ENCODE results near the gene HSPB9. TPM values are rescaled to one million over a fixed set of nuclear protein-coding genes. Genes with fewer than 3 reads are reported as not detected.

HSPB9 gene
- total RNA-seq, 6 donors from 2014 or later, result 0.15 to 1.0 TPM; not detected in 4

- Histone ChIP-seq H3K36me3 (peaks cover 28 to 62% (median 55%) of the 10 kb centered on the region in 4 donors), H3K9me3 (no peaks in the 10 kb centered on the region), H3K27ac (peak overlapping the region; percentile 74 to 91 (median 82)), H3K4me3 (no peak overlapping the region), H3K4me1 (peaks cover 54 to 59% (median 58%) of the 10 kb centered on the region in 4 donors), H3K27me3 (no peaks in the 10 kb centered on the region)
- DNase-seq (peak in 1 of 2 donors; percentile 50), ATAC-seq (ENCODE audit: low FRiP score in 2 of 2) (peak; percentile 19 to 69)
- 84 to 94% methylated on average over 4 to 8 of the region's 8 CpGs for WGBS, 2 donors
- TF ChIP-seq EP300 (IDR thresholded peaks at IDR 0.05), result peak in 2 of 4 donors; percentile 58 to 74
- peak in 1 of 4 donors; percentile 45 for TF ChIP-seq POLR2A (IDR thresholded peaks at IDR 0.05)
- TF ChIP-seq POLR2AphosphoS5 (IDR thresholded peaks at IDR 0.05), result peak; percentile 7 to 61
- TF ChIP-seq CTCF (IDR thresholded peaks at IDR 0.05), result peak in 1 of 6 experiments; percentile 20
Measured at GRCh38 chr17:42129109-42129837, 6.7 kb downstream of the HSPB9 start.

DNA sequence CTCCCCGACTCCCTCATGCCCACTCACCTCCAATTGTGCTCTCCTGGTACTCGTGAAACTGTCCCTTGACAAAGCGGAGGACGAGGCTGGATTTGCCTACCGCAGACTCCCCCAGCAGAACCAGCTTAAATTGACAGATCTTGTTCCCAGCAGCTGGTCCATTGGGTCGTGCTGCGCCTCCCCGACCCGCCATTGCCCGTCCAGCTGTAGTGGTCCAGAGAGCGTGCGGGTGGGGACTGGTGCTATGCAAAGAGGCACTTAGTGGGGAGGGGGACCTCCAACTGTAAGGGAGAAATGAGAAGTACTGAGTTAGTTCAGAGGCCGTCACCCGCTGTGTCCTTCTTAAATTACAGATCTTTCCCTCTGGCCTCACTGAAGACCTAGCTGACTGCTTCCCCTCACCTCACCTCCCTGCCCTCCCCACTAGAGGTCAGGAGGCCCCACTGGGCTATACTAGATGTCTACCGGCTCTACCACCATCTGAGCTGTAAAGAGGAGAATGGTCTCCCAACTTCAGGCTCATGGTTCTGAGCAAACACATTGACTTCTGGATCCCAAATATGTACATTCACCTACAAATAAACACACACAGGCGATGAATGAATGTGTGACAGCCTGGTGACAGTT lies 7.8 kb downstream of the HSPB9 start:
- TF ChIP-seq POLR2AphosphoS5 (IDR thresholded peaks at IDR 0.05), result no peak
- TF ChIP-seq CTCF (IDR thresholded peaks at IDR 0.05), result no peak
- no peak for TF ChIP-seq EP300 (IDR thresholded peaks at IDR 0.05)
- no peak for TF ChIP-seq POLR2A (IDR thresholded peaks at IDR 0.05)
- ATAC-seq (ENCODE audit: low FRiP score in 2 of 2) (no peak), DNase-seq (no peak)
- peaks cover 66 to 71% (median 69%) of the 10 kb centered on the region in 4 donors for H3K4me1 ChIP-seq
- peak overlapping the region; percentile 74 to 91 (median 82) for H3K27ac ChIP-seq
- no peak overlapping the region for H3K4me3 ChIP-seq
- no peaks in the 10 kb centered on the region for H3K9me3 ChIP-seq
- H3K36me3 ChIP-seq, result peaks cover 24 to 51% (median 48%) of the 10 kb centered on the region in 4 donors
- WGBS, 2 donors, result 93 to 94% methylated on average over 9 to 16 of the region's 16 CpGs
- no peaks in the 10 kb centered on the region for H3K27me3 ChIP-seq

- H3K9me3 ChIP-seq, result no peaks in the 10 kb centered on the region
- WGBS, 2 donors, result 87 to 90% methylated on average over 4 of the region's 4 CpGs
- DNase-seq (no peak), ATAC-seq (ENCODE audit: low FRiP score in 2 of 2) (no peak)
- H3K4me3 ChIP-seq, result no peak overlapping the region
- no peak for TF ChIP-seq POLR2AphosphoS5 (IDR thresholded peaks at IDR 0.05)
- no peak for TF ChIP-seq CTCF (IDR thresholded peaks at IDR 0.05)
- no peaks in the 10 kb centered on the region for H3K27me3 ChIP-seq
- H3K36me3 ChIP-seq, result peaks cover 17 to 43% (median 40%) of the 10 kb centered on the region in 4 donors
- peaks cover 74 to 79% (median 77%) of the 10 kb centered on the region in 4 donors for H3K4me1 ChIP-seq
- peak overlapping the region; percentile 74 to 91 (median 82) for H3K27ac ChIP-seq
Measured at GRCh38 chr17:42131232-42131631, 8.6 kb downstream of the HSPB9 start.

GRCh38 chr17:42131981-42132432 lies 9.4 kb downstream of the HSPB9 start:
- TF ChIP-seq CTCF (IDR thresholded peaks at IDR 0.05) (no peak), EP300 (IDR thresholded peaks at IDR 0.05) (no peak), POLR2AphosphoS5 (IDR thresholded peaks at IDR 0.05) (no peak), POLR2A (IDR thresholded peaks at IDR 0.05) (no peak)
- Histone ChIP-seq H3K36me3 (peaks cover 12 to 35% (median 35%) of the 10 kb centered on the region in 4 donors), H3K4me3 (no peak overlapping the region), H3K27ac (peak overlapping the region; percentile 74 to 91 (median 82)), H3K4me1 (peaks cover 82 to 86% (median 85%) of the 10 kb centered on the region in 4 donors), H3K27me3 (no peaks in the 10 kb centered on the region), H3K9me3 (no peaks in the 10 kb centered on the region)
- 35 to 39% methylated on average over 4 of the region's 4 CpGs for WGBS, 2 donors
- ATAC-seq (ENCODE audit: low FRiP score in 2 of 2) (no peak), DNase-seq (no peak)

Data from upper lobe of left lung (tissue), 6 donors.